GM12864 (cell line): ENCODE results near the gene RPS6KB2.

ENCODE experiments used
- DNase-seq: peaks from one replicate; pipeline ENCODE4 v3.0.0-alpha.2; 2011; ENCODE audit warnings: low read depth
- H3K4me3 ChIP-seq: 2 replicates; pipeline ENCODE4 v1.5.1; 2011; ENCODE audit warnings: mild to moderate bottlenecking, low read depth, low read length, control low read depth
- TF ChIP-seq, protein P1 (sequence below): IDR thresholded peaks from 2 replicates; pipeline ENCODE4 v1.5.1; 2011; ENCODE audit warnings: low read depth, mild to moderate bottlenecking, moderate library complexity, low read length, control low read depth, inconsistent platforms; ENCODE audit errors: missing control alignments

RPS6KB2 gene

DNA sequence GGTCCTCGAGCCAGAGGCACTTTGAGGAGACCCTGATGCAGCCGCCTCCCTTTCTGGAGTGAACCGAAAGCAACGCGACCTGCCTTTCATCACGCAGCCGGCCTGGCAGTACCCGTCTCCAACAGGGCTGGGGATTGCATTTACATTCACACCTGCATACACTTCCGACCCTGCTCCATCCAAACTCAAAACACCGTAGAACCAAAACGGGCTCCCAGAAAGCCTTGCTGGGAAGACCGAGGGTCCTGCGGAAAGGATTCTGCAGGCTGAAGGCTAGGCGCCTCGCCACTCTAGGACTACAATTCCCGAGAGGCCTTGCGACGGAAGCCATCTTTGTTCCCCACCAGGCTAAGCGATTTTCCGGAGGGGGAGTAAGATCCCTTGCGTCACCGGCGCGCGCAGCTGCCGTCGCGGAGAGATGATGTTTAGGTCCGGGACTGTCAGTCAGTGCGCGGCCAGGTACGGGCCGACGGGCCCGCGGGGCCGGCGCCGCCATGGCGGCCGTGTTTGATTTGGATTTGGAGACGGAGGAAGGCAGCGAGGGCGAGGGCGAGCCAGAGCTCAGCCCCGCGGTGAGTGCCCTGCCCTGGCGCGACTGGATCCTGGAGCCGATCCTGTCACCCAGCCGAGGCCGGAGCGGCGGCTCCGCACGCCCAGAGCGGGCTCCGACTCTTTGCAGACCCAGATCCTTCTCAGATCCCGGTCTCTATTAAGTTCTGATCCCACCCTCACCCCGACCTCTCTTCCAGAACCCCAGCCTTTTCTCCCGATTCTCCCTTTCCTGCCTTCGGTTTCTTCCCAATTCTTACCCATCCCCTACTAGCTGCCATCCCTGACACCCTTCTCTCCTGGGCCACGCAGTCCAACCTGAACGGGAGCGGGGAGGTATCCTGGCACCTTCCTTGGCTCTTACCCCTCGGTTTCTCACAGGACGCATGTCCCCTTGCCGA, at the start of gene RPS6KB2:
RPS6KB2 (plus strand) TSS at position 443 of the 950 bp plus-strand sequence; CDS start at position 495, 52 bp downstream.
- TF ChIP-seq, protein P1, sequence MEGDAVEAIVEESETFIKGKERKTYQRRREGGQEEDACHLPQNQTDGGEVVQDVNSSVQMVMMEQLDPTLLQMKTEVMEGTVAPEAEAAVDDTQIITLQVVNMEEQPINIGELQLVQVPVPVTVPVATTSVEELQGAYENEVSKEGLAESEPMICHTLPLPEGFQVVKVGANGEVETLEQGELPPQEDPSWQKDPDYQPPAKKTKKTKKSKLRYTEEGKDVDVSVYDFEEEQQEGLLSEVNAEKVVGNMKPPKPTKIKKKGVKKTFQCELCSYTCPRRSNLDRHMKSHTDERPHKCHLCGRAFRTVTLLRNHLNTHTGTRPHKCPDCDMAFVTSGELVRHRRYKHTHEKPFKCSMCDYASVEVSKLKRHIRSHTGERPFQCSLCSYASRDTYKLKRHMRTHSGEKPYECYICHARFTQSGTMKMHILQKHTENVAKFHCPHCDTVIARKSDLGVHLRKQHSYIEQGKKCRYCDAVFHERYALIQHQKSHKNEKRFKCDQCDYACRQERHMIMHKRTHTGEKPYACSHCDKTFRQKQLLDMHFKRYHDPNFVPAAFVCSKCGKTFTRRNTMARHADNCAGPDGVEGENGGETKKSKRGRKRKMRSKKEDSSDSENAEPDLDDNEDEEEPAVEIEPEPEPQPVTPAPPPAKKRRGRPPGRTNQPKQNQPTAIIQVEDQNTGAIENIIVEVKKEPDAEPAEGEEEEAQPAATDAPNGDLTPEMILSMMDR = no peak
- peak; percentile 95 for DNase-seq
- peak within 1 kb of the TSS; percentile 63 for H3K4me3 ChIP-seq

DNA sequence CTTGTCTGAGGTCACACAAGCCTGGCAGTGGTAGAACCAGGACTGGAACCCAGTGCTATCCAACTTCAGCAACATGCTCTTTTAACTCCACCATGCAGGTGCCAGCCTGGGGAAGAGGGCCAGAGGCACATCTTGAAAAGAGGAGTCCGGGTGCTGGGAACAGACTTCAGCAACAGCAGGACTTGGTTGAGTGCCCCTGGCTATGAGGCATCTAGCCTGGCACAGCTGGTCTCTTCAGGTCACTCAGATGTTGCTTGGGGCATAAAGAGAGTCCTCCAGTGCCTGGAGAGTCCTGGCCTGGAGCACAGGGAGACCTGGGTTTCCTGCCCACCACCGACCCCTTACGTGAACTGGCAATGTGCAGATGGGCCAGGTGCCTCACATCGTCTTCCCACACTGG, 49.8 kb upstream of the RPS6KB2 start:
- TF ChIP-seq, protein P1 = no peak
- DNase-seq = no peak
- no peak overlapping the region for H3K4me3 ChIP-seq

DNA sequence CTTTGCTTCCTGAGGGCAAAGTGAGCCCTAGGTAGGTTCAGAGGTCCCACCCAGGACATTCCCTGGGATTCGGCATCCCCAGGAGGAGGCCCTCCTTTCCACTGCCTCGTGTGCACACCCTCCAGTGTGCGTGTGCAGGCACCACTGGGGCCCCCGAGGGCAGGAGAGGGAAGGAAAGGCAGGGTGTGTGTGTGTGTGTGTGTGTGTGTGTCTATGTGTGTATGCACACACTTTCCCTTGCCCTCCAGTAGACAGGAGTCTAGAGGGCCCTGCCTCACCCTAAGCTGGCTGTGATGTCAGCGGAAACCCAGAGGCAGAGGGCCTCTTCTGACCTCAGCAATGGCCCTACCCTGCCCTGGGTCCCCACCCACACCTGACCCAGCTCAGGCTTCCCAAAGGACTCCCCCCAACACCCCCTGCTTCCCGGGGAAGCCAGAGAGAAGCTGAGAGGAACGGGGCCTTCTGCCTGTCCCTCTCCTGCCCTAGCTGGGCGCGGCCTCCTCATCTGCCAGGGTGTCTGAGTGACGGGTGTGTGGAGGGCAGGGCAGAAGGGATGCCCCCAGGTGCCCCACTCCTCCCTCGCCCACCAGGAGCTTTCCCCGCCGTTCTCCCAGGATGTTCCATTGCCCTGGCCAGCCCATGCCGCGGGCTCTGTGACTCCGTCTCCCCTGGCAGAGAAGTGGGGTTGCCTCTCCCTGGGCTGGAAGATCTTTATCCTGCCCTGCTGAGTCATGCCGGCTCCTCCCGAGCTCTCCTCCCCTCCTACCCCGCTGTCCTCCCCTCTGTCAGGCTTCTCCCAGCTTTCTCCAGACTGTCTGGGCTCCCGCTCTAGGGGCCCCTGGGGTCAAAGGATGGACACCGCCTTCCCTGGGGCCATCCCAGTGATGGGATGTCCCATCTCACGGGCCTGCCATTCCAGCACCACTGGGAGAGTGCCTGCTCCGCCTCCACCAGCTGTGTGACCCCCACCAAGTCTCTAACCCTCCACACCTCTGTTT, 48.9 kb upstream of the RPS6KB2 start:
- no peak overlapping the region for H3K4me3 ChIP-seq
- no peak for DNase-seq
- TF ChIP-seq, protein P1 = no peak

DNA sequence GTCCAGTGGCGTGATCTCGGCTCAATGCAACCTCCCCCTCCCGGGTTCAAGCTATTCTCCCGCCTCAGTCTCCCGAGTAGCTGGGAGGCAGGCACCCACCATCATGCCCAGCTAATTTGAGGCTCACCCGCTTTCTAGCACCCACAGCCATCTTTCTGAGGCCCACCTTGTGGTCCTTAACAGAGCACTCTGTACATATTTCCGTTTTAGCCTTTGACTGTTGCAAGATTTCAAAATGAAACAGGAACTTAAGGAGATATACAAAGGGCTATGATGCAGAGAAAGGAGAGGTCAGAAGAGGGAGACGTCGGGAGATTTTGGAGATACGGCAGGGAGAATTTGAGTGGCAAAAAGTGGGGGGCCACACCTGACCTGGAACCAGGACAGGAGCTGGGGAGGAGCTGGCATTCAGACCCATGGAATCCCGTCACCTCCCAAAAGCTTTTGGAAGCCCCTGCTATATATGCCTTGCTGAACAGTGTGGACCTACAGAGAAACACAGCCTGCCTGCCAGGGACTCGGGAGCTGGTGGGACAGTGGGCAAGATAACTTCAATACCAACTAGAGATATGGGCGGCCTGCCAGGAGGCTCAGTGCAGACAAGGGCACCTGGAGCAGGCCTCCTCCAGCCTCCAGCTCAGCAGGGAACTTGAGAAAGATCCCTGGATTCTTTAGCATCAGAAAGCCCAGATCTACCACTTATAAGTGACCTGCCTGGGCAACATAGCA, 46.9 kb upstream of the RPS6KB2 start:
- 0 out of 2 replicates have a peak overlapping the region, but pooled peaks have one; percentile 2 for H3K4me3 ChIP-seq
- TF ChIP-seq, protein P1 = peak; percentile 20
- no peak for DNase-seq

DNA sequence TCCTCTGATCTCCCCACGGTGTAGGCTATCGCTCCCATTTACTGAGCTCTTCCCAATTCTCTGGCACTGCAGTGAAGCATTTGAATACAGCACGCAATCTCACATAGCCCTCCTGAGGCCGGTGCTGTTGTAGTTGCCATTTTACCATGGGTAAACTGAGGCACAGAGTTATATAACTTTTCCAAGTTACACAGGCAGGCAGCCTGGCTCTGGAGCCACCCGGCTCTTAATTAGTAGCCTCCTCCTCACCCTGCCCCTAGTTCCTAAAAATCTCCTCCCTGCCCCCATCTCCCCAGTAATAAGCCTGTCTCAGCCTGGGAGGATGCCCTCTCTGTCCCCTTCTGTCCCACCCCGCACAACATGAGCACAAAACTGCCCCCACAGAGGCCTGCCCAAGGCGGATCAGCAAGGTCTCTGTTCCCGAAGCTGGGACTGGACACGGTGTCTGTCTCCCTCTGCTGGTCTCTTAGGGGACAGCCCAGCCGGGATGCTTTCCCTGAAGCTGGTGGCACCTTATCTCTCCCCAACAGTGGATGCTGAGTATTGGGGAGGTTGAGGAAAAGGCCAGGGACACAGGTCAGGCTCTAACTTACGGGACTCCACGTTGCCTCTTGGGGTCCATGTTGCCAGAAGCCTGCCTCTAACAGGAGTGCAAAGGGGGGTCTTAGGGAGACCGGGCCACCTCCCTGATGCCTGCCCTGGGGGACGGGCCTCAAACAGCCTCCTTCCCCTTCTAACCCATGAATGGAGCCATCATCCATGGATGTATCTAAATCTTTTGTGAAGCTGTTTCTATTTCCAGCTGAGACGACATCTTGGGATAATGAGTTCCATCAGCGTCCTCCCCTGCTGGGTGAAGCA, 45.8 kb upstream of the RPS6KB2 start:
- peak; percentile 73 for DNase-seq
- TF ChIP-seq, protein P1 = peak; percentile 99
- no peak overlapping the region for H3K4me3 ChIP-seq

DNA sequence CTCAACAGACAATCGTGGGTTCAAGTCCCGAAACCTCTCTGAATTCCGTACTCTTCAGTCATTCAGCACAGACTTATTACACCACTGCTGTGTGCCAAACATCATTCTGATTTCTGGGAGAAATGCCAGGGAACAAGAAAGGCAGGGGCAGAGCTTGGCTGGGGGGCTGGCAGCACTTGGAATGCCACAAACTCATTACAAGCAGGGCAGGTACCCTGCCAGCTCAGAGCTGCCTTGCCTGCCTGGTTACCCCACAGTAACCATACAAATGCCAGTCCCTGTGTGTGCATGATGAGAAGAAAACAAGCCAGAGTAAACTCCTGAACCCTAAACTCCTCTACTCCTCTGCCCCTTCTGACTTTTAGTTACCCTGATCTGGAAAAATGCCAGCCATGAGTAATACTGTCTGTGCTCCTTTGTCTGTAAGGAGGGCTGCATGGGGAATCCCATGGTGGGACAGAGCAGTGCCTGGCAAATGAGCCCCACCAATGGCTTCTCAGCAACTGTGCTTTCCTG, 43.4 kb upstream of the RPS6KB2 start:
- DNase-seq = no peak
- no peak overlapping the region for H3K4me3 ChIP-seq
- TF ChIP-seq, protein P1 = no peak
